ENCODE results near the gene FAM98B.

Gene FAM98B

DNA sequence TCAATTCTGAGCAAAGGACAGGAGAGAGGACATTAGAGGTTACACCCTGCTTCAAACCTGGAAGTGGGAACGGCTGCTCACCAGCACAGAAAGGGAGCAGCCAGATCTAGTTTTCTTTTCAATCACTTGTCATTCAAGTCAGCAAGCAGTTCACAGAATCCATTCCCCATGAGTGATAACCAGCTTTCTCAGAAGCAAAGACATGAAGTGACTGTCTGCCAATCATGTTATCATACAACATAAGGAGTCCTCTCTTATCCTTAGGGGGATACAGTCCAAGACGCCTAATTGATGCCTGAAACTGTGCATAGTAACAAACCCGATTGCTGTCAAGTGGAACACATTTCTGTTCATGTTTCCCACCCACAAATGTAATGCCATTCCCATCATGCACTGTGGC lies 54.7 kb downstream of the FAM98B start:
- no peak for DNase-seq (ENCODE audit: low read depth in 2 of 2)

DNA sequence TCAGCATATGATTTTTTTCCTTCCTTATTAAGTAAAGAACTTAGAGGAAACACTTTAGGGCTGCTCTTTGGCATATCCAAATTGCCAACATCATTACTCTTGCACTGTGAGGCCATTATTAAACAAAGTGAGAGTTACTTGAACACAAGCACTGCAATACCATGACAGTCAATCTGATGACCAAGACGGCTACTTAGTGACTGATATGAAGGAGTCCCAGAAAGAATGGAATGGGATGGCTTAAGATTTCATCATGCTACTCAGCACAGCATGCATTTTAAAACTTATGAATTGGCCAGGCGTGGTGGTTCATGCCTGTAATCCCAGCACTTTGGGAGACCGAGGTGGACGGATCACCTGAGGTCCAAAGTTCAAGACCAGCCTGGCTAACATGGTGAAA lies 55.2 kb downstream of the FAM98B start:
- DNase-seq (ENCODE audit: low read depth in 2 of 2) = no peak

DNA sequence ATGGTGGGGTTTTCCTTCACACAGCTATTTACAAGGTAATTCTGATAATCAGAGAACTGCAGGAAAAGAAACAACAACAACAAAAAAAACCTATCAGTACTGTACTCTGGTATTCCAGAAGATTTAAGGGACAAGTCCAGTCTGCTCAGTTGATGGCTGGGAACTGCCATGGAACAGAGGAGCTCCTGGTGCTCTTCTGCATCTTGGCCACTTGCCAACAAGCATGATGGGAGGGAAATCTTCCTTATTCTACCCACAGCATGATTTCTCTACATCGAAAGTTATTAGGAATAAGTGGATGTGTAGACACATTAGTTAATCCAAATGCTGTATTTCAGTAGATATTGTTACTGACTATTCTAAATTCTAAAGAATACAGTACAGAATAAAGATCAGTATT lies 59.0 kb downstream of the FAM98B start:
- DNase-seq (ENCODE audit: low read depth in 2 of 2) = no peak

DNA sequence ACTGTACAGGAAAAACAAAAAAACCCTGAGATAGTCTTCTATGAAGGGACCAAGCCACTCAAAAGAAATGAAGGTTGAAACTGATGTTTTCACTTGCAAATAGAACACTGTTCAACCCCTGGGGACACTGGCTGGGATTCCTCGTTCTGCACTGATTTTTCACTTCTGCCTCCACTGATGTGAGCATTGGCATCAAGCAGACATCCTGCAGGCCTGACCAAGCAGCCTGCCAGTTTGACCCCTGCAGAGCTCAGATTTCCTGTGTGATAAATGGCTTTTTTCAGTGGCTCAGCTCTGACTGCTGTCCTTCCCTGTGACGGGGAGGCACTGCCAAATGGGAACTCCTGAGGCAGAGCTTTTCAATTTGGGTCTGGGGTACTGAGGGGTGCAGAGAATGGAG lies 60.7 kb downstream of the FAM98B start:
- DNase-seq (ENCODE audit: low read depth in 2 of 2) = no peak

DNA sequence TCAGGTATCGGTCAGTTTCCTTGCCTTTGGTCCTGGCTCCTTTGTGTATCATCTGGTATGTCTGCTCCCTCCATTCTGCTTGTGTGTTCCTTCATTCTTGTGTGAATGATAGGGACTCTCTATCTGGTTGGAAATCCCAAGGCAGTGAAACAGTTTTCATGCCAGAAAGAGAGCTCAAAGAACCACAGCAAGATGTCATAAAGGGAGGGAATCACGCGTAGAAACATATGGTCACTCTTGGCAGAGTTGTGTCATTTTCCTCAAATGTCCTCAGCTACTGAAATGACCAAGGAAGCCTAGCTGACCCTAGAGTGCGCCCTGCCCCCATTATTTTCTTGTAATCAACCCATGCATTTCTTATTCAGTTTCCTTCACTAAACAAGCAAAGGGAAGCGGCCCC lies 62.7 kb downstream of the FAM98B start:
- no peak for DNase-seq (ENCODE audit: low read depth in 2 of 2)

DNA sequence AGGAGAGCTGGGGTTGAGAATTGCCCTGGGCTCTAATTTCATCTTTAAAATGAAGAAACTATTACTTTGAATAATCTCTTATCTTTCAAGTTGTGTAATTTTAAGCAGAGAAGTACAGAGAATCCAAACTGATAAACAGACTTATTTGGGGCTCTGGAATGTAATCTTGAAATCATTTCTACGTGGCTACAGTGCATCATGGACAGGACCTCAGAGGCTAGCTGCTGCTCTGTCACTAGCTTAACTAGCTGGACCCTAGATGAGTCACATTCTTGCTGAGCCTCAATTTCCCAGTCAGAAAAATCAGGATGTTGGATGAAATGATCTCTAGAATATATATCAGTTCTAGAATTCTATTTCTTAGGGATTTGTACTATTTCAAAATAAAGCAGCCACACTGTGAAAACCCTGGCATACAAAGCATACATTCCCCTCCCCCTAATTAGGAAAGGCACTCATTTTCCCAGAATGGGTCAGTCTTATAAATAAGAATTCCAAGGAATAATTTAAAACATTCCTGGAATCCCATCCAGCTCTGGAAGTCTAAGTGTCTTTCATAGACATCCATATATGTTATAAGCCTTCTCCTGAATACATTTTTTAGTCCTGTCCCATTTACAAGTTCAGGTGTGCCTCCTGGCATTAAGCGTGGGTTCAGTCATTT lies 63.5 kb downstream of the FAM98B start:
- DNase-seq (ENCODE audit: low read depth in 2 of 2) = no peak

DNA sequence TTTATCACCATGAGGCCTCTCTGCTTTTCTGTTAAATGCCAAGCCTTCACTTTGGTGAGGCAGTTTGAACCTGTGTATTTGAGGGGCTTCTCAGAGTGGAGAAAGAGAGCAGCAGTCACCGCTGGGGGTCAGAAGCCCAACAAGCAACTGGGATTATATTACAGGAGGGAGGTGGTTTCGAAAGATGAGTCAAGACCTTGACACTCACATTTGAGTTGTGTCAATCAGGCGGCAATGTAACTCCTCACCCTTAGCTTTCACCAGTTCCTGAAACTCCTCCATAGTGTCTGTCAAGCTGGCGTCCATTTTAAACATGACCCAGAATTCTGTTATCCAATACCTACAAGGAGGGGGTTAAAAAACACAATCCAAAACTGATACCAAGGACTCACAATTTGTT lies 64.2 kb downstream of the FAM98B start:
- no peak for DNase-seq (ENCODE audit: low read depth in 2 of 2)

DNA sequence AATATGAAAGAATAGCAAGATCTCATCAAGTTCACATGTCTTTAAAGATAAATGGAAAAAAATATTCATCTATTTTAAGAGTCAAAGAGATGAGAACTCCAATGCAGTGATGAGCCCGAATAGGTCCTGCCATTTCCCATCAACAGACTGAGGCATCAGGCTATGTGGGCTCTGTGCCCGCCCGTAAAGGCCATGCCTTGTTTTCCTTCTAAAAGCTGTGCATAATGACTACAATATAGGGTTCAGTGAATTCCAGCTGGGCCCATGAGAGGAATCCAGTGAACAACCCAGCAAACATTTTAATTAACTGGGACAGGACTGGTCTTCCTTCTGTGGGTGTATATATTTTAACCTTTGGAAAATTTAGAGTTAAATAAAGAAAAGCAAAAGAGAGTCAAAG lies 66.1 kb downstream of the FAM98B start:
- no peak for DNase-seq (ENCODE audit: low read depth in 2 of 2)

DNA sequence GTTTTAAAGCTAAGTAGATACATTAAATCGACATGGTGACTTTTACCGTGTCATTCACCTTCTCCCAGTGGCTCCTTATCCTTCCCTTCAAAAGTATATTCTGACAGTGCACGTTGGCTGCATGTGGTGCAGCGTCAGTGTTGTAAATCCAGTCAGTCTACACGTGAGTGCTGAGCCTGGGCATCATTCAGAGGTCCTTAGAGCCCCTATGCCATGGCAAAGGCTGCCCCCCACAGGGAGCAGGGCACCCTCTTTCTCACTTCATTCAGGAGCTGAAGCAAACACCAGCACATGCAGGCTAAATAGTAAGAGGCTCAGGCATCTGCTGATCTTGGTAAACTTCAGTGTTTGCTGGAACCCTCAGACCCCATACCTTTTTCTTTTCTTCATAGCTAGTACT lies 67.4 kb downstream of the FAM98B start:
- no peak for DNase-seq (ENCODE audit: low read depth in 2 of 2)

DNA sequence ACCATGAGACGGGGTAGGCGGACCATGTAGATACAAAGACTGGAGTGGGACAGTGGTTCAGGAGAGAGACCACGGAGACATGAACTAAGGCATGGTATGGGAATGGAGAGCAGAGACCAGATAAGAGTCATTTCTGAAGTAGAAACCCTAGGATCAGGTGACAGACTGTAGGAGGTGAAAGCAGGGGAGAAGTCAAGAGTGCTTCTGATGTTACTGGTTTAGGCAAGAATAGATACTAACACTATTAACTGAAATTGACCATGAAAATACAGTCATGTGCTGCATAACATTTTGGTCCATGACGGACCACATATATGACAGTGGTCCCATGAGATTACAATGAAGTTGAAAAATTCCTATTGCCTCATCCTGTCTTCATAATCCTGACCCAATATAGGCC lies 69.0 kb downstream of the FAM98B start:
- no peak for DNase-seq (ENCODE audit: low read depth in 2 of 2)

DNA sequence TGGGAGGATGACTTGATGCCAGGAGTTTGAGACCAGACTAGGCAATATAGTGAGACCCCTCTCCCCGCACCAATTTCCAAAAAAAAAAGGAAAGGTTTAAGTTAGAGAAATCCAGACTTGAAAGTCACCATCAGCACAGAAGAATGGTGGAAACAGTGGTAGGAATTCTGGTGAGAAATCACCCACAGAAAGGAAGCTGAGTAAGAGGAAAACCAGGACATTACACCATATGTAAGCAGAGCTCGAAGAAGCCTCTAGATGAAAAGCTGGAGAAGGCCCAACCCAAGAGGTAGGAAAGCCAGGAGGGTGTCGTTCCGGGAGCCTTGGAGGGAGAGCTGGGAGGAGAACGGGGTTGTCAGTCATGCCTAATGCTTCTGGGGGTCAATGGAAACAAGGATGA lies 70.2 kb downstream of the FAM98B start:
- no peak for DNase-seq (ENCODE audit: low read depth in 2 of 2)

DNA sequence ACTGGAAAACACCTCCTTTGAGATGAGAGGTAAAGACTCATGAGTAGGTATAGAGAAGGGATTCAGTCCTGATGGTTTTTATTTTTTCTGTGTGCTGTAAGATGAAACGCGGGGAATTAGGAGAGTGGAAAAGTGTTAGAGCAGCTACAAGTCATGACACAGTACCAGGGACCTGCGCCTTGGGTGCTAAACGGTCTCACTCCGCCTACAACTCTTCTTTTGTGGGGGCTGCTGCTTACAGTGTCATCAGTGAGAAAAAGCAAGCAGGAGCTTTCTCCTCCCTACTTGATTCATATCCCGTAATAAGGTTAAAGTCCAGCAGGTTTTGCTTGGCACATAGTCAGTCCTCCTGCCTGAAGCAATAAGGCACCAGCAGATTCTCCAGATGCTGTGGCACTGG lies 71.6 kb downstream of the FAM98B start:
- DNase-seq (ENCODE audit: low read depth in 2 of 2) = no peak

DNA sequence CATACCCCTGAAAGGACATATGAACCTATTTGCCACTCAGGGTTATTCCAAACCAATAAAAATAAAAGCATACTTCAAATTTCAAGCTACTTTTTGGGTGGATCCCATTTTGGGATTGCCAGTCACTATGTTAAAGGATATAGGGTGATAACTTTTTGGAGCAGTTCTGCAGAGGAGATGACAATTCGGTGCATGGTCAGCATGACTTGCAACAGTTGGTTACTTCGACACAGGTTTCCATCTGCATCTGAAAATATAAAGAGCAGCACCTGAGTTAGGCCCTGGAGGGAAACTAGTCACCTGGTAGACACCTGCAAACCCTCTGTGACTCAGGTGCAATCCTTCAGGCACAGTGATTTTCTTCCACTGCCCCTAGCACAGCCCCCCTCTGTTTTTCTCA lies 72.2 kb downstream of the FAM98B start:
- DNase-seq (ENCODE audit: low read depth in 2 of 2) = no peak

DNA sequence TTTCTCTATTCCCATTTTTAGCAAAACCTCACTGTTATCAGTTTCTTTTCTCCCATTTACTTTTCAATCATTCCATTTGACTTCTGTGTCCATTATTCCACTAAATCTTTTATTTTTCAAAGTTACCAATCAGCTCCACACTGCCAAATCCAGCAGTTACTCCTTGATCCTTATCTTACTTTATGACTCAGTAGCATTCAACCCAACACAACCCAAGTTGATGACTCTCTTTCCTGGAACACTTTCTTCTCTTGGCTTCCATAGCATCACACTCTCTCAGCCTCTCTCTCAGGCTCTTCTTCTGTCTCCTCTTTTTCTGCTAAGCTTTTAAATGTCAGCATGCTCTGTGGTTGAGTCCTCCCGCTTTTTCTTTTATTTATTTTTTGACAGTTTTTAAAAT lies 74.4 kb downstream of the FAM98B start:
- no peak for DNase-seq (ENCODE audit: low read depth in 2 of 2)

DNA sequence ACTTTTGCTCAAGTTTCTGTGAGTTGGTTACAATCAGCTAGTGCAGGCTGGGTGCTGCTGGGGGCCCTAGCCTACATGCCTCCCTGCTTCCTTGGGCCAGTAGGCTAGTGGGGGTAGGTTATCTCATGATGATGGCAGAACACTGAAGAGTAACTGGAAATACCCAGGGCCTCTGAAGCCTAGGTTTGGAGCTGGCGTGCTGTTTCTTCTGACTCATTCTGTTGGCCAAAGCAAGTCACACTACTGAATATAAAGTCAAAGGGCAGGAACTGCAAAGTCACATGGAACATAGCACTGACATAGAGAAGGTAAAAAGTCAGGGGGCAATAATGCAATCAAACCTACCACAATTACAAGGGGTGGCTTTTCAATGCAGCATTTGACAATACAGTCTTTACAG lies 76.2 kb downstream of the FAM98B start:
- DNase-seq (ENCODE audit: low read depth in 2 of 2) = no peak

DNA sequence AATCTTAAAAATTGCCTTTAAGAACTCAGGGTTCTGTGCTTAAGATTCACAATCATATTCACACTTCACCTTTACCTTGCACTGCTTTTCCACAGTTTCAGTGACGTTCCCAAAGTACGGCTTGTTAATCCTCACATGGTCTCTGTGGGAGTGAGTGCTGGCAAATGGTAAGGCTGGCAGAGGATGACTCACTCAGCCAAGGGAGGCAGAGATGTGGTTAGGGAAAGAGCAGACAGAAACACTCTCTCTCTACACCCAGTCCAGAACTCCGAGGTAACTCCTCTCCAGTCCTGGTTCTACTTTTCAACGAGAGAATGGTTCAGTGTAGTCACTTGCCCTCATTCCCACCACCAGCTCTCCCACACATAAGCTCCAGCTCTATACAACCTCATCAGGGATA lies 77.6 kb downstream of the FAM98B start:
- DNase-seq (ENCODE audit: low read depth in 2 of 2) = no peak

DNA sequence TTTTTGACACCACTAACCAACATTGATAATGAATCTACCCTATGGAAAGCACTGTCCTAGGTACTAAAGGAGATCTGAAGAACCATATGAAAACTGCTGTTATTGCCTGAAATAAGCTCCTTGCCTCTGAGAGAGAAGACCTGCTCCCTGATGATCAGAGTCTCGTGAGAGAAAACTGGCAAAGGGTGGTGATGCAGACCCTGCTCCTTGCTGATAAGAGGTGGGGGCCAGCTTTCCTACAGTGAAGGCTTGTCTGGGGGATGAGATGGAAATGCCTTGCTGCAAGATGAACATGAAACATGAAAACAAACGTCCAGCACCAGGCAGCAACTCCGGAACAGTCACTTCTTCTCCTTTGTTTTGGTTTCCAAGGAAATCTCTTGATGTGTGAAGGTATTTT lies 78.8 kb downstream of the FAM98B start:
- no peak for DNase-seq (ENCODE audit: low read depth in 2 of 2)

DNA sequence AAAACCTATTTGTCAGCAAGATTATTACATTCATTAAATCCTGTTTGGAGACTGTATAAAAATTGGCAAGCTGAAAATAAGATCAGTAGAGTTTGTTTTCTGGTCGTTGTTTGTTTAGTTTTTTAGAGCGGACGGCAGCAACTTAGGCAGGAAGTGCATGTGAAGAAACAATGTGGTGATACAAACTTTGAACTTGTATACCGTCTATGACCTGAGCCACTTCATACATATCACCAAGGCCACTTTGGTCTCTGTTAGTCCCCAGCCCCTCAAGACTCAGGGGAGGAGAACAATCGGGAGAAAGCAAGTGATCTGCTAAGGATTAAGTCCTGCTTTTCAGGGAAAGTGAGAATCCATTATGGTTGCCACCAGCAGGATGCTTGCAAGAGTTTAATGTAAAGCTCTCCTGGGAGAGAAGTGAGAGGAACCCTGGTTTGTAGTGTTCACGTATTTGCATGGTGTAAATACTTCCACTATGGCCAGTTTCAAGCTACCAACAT lies 79.5 kb downstream of the FAM98B start:
- DNase-seq (ENCODE audit: low read depth in 2 of 2) = no peak

DNA sequence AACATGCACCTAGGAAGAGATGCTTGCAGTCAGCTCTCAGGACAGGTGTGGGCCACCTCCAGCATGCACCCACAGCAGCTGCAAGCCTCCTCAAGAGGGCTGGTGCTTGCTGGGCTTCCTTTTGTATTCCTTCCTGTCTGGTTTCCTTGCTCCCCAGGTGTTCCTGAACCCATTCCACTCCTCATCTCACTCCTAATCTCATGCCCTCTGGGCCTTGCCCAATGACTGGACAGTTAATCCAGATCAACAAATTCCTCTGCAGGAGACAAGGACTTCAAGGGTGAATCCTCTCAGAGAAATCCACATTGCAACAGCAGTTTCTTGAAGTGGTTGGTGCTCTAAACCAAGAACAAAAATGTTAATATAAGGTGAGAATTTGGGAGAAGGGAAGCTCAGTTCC lies 80.0 kb downstream of the FAM98B start:
- DNase-seq (ENCODE audit: low read depth in 2 of 2) = no peak

DNA sequence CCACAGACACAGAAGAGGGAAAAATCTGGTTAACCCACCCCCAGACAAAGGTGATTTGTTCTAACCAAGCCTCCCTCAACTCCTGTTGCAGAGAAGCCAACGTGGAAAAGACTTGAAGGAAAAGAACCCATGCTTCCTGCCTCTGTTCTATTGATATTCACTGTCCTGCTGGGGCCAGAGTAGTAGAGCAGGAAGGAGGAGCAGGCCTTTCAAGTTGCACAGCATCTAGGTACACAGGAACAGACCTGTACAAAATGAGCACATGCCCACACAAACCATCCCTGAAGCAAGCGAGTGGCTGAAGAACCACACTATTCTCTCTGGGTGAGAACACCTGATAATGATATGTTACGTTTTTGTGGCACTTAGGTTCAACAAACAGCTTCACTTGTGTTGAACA lies 80.8 kb downstream of the FAM98B start:
- DNase-seq (ENCODE audit: low read depth in 2 of 2) = no peak

DNA sequence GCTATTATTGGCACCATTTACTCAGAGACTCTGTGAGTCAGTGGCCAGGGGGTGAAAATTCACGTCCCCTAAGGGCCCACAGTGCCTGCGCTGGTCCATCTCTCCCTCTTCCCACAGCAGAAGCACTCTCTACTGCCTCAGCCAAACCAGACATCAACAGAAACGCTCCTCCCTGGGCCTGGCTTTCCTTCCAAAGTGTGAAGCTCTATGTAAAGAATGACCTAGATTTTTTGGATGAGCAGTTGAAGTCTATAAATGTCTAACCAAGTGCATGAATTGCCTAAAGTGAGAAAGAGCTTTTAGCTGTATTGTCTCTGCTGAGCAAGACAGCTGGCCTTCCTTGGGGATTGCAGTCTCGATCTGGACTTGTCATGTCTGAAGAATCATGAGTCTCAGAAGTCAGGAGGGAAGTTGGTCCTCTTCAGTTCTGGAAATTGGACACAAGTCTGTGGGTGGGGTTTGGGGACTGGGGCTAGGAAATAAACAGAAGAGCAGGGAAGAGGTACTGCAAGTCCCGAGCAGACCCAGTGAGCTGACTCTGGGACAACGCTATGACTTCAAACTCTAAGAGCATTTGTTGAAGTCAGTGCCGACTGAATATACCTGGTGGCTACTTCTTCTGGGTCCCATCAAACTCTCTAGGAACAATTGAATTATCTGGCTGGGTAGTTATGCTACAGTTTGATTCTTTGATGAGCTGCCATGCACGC lies 81.7 kb downstream of the FAM98B start:
- no peak for DNase-seq (ENCODE audit: low read depth in 2 of 2)

DNA sequence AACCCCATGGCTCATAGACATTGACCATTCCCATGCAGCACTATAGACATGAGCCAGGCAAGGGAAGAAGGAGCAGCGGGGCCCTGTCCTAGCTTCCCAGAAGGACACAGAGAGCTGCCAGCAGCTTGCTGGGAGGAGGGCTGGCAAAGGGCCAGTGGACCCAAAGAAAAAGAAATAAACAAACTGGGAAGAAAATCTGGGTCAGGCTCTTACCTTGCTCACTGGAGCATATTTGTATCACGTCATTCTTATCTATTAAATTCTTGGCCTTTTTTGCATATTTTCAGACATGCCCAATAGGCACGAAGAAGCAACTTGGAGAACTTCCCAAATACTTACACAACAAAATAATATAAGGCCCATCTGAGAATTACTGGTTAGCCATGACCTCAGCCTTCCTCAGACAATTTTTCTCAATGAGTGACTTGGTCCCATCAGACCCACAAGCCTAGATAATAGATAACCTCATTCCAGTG lies 82.3 kb downstream of the FAM98B start:
- DNase-seq (ENCODE audit: low read depth in 2 of 2) = no peak

All from activated CD8-positive, alpha-beta memory T cell treated with anti-CD3 and anti-CD28 coated beads for 4 hours (primary cell).